K562 (cell line): Measurements from ENCODE around the gene SYNJ2.

Experiments
- CTCF ChIP-seq, 3 experiments: IDR thresholded peaks in 2 of 3; conservative IDR thresholded peaks in 1 of 3; 2 replicates each; pipeline ENCODE4 v1.5.1; 2011 to 2012; ENCODE audit warnings: low read length in 3 of 3, mild to moderate bottlenecking in 3 of 3, control low read depth in 2 of 3, improper control_type of control experiment in 1 of 3, inconsistent platforms in 1 of 3, low read depth in 1 of 3, mixed read lengths in 1 of 3, moderate library complexity in 1 of 3; ENCODE audit not compliant: insufficient read depth in 2 of 3
- ETS1 ChIP-seq: conservative IDR thresholded peaks from 2 replicates; pipeline ENCODE4 v1.6.1; 2011; ENCODE audit warnings: low read depth, mild to moderate bottlenecking, low read length; ENCODE audit not compliant: control insufficient read depth
- FOXA1 ChIP-seq: fragments of 450-650 bp; IDR thresholded peaks from 2 replicates; pipeline ENCODE4 v1.6.1; 2016; ENCODE audit warnings: mild to moderate bottlenecking, borderline replicate concordance
- GABPB1 ChIP-seq: sonication (generic); formaldehyde crosslinking; IDR thresholded peaks from 2 replicates; pipeline ENCODE4 v1.8.0; 2022; ENCODE audit warnings: mild to moderate bottlenecking, missing genetic modification reagents
- GTF2F1 ChIP-seq: IDR thresholded peaks from 2 replicates; pipeline ENCODE4 v1.6.1; 2011; ENCODE audit warnings: low read depth, low read length, improper control_type of control experiment
- KDM1A ChIP-seq, 2 experiments: fragments of 450-650 bp; IDR thresholded peaks; 2 replicates each; pipeline ENCODE4 v1.6.1; 2016; ENCODE audit warnings: mild to moderate bottlenecking in 2 of 2
- LARP7 ChIP-seq: fragments of 450-650 bp; IDR thresholded peaks from 2 replicates; pipeline ENCODE4 v1.6.1; 2016
- NR2C1 ChIP-seq, 2 experiments: fragments of 450-650 bp; IDR thresholded peaks; 2 replicates each; pipeline ENCODE4 v1.6.1; 2017; ENCODE audit warnings: mild to moderate bottlenecking in 2 of 2, antibody characterized with exemption in 1 of 2, inconsistent platforms in 1 of 2, missing compliant biosample characterization in 1 of 2, missing genetic modification characterization in 1 of 2
- SAFB2 ChIP-seq: fragments of 200-400 bp; formaldehyde crosslinking; IDR thresholded peaks from 2 replicates; pipeline ENCODE4 v1.6.1; 2018; ENCODE audit warnings: borderline replicate concordance, low read length, low read depth, moderate library complexity; ENCODE audit not compliant: severe bottlenecking
- TCF7L2 ChIP-seq: fragments of 150-350 bp; IDR thresholded peaks from 2 replicates; pipeline ENCODE4 v1.6.1; 2016; ENCODE audit warnings: low read depth, mild to moderate bottlenecking, low read length, moderate library complexity

- no peak for TF ChIP-seq KDM1A (IDR thresholded peaks at IDR 0.05)
- no peak for TF ChIP-seq GTF2F1
- TF ChIP-seq FOXA1 = no peak
- no peak for TF ChIP-seq GABPB1 (CRISPR knock-in tag)
- no peak for TF ChIP-seq SAFB2
- no peak for TF ChIP-seq LARP7
- TF ChIP-seq TCF7L2 = no peak
- no peak for TF ChIP-seq ETS1
- TF ChIP-seq CTCF (IDR thresholded peaks at IDR 0.05 in 2 of 3, conservative IDR thresholded peaks at IDR 0.05 in 1 of 3; ENCODE audit: insufficient read depth in 2 of 3, low read depth in 1 of 3, low read length in 3 of 3) = no peak
- TF ChIP-seq NR2C1 (IDR thresholded peaks at IDR 0.05) = no peak
- no peak for TF ChIP-seq NR2C1 (tag; IDR thresholded peaks at IDR 0.05)
Measured at GRCh38 chr6:158125271-158125670, 143.6 kb downstream of the SYNJ2 start.
